PC-3 (cell line): ENCODE data around the gene DAB1. TPM values are rescaled to one million over a fixed set of nuclear protein-coding genes. Genes with fewer than 3 reads are reported as not detected.

ENCODE experiments used
- ATAC-seq: fragments of 200-7000 bp; cut with Tn5 transposase; 2 replicates; pipeline ENCODE4 v1.9.1; 2020; ENCODE audit warnings: mild to moderate bottlenecking, moderate library complexity
- BruUV-seq: library from RNA; stranded (reverse); fragments of 400-500 nt; replicated peaks from 2 replicates; lab custom pipeline; 2021; lab: Mats Ljungman, UMichigan
- CTCF ChIA-PET: fragments of 300-600 bp; sonication (Branson Sonifier 250); formaldehyde crosslinking; loops from one replicate; lab custom pipeline; 2022; ENCODE audit warnings: antibody characterized with exemption; lab: Charles Lee
- POLR2A ChIA-PET: fragments of 300-600 bp; sonication (Branson Sonifier 250); formaldehyde crosslinking; loops from one replicate; lab custom pipeline; 2022; ENCODE audit warnings: antibody characterized with exemption; ENCODE audit not compliant: unreplicated experiment; lab: Charles Lee
- DNase-seq: peaks from one replicate; pipeline ENCODE4 v3.0.0-alpha.2; 2015
- H2AFZ ChIP-seq: fragments of 300-600 bp; sonication (generic); 2 replicates; pipeline ENCODE4 v1.6.0; 2016; ENCODE audit warnings: antibody characterized with exemption, low read length
- H3F3A ChIP-seq: fragments of 300-600 bp; sonication (generic); one replicate; pipeline ENCODE4 v1.6.0; 2017; ENCODE audit warnings: antibody characterized with exemption, low read length, control low read depth, mild to moderate bottlenecking; ENCODE audit not compliant: unreplicated experiment
- H3K27ac ChIP-seq: fragments of 300-600 bp; sonication (generic); 2 replicates; pipeline ENCODE4 v1.5.1; 2016; ENCODE audit warnings: mild to moderate bottlenecking, low read length
- H3K27me3 ChIP-seq: fragments of 300-600 bp; sonication (generic); 2 replicates; pipeline ENCODE4 v1.6.1; 2016; ENCODE audit warnings: low read length, mixed read lengths
- H3K36me3 ChIP-seq: fragments of 300-600 bp; sonication (generic); 2 replicates; pipeline ENCODE4 v1.6.1; 2016; ENCODE audit warnings: low read depth, mixed run types, low read length, mixed read lengths
- H3K4me1 ChIP-seq: fragments of 300-600 bp; sonication (generic); 2 replicates; pipeline ENCODE4 v1.5.1; 2016; ENCODE audit warnings: low read length; ENCODE audit not compliant: insufficient read depth
- H3K4me2 ChIP-seq: fragments of 300-600 bp; sonication (generic); 2 replicates; pipeline ENCODE4 v1.6.0; 2016; ENCODE audit warnings: low read length
- H3K4me3 ChIP-seq: fragments of 300-600 bp; sonication (generic); 2 replicates; pipeline ENCODE4 v1.5.1; 2016; ENCODE audit warnings: mild to moderate bottlenecking, low read length, mixed read lengths
- H3K79me2 ChIP-seq: fragments of 300-600 bp; sonication (generic); 2 replicates; pipeline ENCODE4 v1.6.1; 2017; ENCODE audit warnings: low read length, mixed read lengths
- H3K9ac ChIP-seq: fragments of 300-600 bp; sonication (generic); 2 replicates; pipeline ENCODE4 v1.6.0; 2016; ENCODE audit warnings: mild to moderate bottlenecking, low read length
- H3K9me2 ChIP-seq: fragments of 300-600 bp; sonication (generic); replicated peaks from 2 replicates; pipeline ENCODE4 v1.6.1; 2016; ENCODE audit warnings: mixed run types, low read length, mixed read lengths
- H3K9me3 ChIP-seq: fragments of 300-600 bp; sonication (generic); 2 replicates; pipeline ENCODE4 v1.6.1; 2016; ENCODE audit warnings: low read length, mixed read lengths
- H4K20me1 ChIP-seq: fragments of 300-600 bp; sonication (generic); 2 replicates; pipeline ENCODE4 v1.6.1; 2016; ENCODE audit warnings: low read length, mixed read lengths
- EZH2 ChIP-seq: fragments of 300-600 bp; sonication (generic); IDR thresholded peaks from one replicate; pipeline ENCODE4 v1.6.1; 2017; ENCODE audit warnings: antibody characterized with exemption, mild to moderate bottlenecking, low read length; ENCODE audit not compliant: unreplicated experiment
- EZH2phosphoT487 ChIP-seq: fragments of 300-600 bp; sonication (generic); IDR thresholded peaks from 2 replicates; pipeline ENCODE4 v1.6.1; 2018; ENCODE audit warnings: mild to moderate bottlenecking, antibody characterized with exemption, low read length, borderline replicate concordance
- intact Hi-C: fragments of 100-400 bp; cut with micrococcal nuclease; formaldehyde crosslinking; loops from 2 replicates; pipeline ENCODE4 v1.9.0; 2023
- total RNA-seq: library from RNA; depleted of rRNA; stranded (reverse); fragments of >200 nt; gene quantifications from 2 replicates; pipeline ENCODE4 v1.2.3, GENCODE V29; 2014
- TF ChIP-seq, protein P1 (sequence below): fragments of 300-600 bp; sonication (generic); conservative IDR thresholded peaks from 2 replicates; pipeline ENCODE4 v1.5.1; 2017; ENCODE audit warnings: antibody characterized with exemption, low read depth, mild to moderate bottlenecking, low read length

DAB1 gene
- total RNA-seq, 1 experiment from 2014 or later, result not detected

DNA sequence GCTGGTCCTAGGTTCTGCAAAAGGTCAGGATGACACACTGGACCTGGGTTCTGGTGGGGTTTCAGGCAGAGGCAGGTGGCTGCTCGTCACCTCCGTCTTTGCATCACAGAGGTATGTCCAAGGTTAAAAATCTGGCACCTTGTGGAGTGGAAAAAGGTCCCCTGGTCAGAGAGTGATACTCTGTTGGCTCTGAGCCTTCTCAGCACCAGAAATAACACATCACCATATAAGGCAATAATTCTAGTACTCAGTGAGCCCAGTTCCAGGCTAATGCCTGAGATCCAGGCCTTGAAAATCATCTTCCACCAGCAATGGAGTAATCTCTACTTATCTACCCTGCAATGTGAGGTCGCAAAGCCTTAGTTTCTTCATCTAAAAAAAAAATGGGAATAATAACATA is 330.7 kb downstream of the DAB1 start:
- H3K9ac ChIP-seq, result no peak overlapping the region
- POLR2A ChIA-PET, result no interaction called here
- no peak for TF ChIP-seq EZH2
- TF ChIP-seq, protein P1, sequence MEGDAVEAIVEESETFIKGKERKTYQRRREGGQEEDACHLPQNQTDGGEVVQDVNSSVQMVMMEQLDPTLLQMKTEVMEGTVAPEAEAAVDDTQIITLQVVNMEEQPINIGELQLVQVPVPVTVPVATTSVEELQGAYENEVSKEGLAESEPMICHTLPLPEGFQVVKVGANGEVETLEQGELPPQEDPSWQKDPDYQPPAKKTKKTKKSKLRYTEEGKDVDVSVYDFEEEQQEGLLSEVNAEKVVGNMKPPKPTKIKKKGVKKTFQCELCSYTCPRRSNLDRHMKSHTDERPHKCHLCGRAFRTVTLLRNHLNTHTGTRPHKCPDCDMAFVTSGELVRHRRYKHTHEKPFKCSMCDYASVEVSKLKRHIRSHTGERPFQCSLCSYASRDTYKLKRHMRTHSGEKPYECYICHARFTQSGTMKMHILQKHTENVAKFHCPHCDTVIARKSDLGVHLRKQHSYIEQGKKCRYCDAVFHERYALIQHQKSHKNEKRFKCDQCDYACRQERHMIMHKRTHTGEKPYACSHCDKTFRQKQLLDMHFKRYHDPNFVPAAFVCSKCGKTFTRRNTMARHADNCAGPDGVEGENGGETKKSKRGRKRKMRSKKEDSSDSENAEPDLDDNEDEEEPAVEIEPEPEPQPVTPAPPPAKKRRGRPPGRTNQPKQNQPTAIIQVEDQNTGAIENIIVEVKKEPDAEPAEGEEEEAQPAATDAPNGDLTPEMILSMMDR, result no peak
- TF ChIP-seq EZH2phosphoT487, result no peak
- no peak overlapping the region for H3K27ac ChIP-seq
- H3K27me3 ChIP-seq, result no peaks in the 10 kb centered on the region
- no peaks in the 10 kb centered on the region for H3K36me3 ChIP-seq
- H3F3A ChIP-seq, result no peaks in the 10 kb centered on the region
- H3K9me2 ChIP-seq, result no peaks in the 10 kb centered on the region
- no peak overlapping the region for H2AFZ ChIP-seq
- H3K79me2 ChIP-seq, result no peaks in the 10 kb centered on the region
- H3K4me2 ChIP-seq, result no peak overlapping the region
- H3K4me1 ChIP-seq, result no peaks in the 10 kb centered on the region
- DNase-seq (no peak), ATAC-seq (no peak)
- intact Hi-C loops, result no loop called here
- no peak overlapping the region for H3K4me3 ChIP-seq
- no TSS peak for BruUV-seq
- CTCF ChIA-PET, result no interaction called here
- H4K20me1 ChIP-seq, result no peaks in the 10 kb centered on the region
- H3K9me3 ChIP-seq, result no peaks in the 10 kb centered on the region

DNA sequence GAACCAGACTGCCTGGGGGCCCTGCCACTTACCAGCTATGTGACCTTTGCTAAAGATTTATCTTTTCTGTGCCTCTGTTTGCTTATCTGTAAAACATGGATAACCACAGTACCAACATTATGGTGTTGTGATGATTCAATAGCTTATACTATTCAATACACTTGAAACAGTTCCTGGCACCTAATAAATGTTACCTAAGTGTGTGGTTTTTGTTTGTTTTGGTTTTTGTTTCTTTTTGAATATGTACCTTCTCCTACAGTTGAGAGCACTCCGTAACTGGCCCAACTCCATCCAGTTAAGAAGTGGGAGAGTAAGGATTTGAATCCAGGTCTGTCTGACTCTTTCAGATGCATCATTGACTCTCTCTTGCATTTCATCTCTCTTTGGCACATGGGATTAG is 332.2 kb downstream of the DAB1 start:
- Histone ChIP-seq H3K9me2 (no peaks in the 10 kb centered on the region), H4K20me1 (no peaks in the 10 kb centered on the region), H3K27me3 (no peaks in the 10 kb centered on the region), H3K4me1 (no peaks in the 10 kb centered on the region), H3K79me2 (no peaks in the 10 kb centered on the region), H3K4me2 (no peak overlapping the region), H3K36me3 (no peaks in the 10 kb centered on the region), H2AFZ (no peak overlapping the region), H3K4me3 (no peak overlapping the region), H3K27ac (no peak overlapping the region), H3K9me3 (no peaks in the 10 kb centered on the region), H3K9ac (no peak overlapping the region), H3F3A (no peaks in the 10 kb centered on the region)
- DNase-seq, result no peak
- no peak for ATAC-seq
- intact Hi-C loops, result no loop called here
- ChIA-PET POLR2A (no interaction called here), CTCF (no interaction called here)
- no TSS peak for BruUV-seq
- TF ChIP-seq EZH2phosphoT487 (no peak), EZH2 (no peak)
- TF ChIP-seq, protein P1, result no peak

DNA sequence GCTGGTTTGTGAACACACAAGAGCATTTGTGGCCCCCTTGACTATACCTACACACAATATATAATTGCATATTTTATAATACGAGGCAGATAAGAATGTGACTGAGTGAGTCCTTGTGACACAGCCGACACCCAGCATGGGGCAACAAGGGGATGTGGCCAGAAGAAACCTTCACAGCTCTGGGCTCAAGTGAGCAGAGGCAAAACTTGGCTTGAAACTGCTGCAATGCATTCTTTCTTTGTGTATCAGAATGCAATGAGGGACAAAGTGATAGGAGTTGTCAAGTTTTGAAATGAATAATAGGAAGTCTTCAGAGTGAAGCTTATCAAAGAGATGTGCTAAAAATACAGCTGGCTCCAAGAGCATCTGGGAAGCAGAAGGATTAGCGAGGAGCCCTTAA is 334.0 kb downstream of the DAB1 start:
- BruUV-seq, result no TSS peak
- no peaks in the 10 kb centered on the region for H3K9me3 ChIP-seq

More for the DNA sequence above, 334.0 kb downstream of the DAB1 start:
- Histone ChIP-seq H3K27ac (no peak overlapping the region), H2AFZ (no peak overlapping the region), H4K20me1 (no peaks in the 10 kb centered on the region), H3K9ac (no peak overlapping the region), H3K27me3 (no peaks in the 10 kb centered on the region), H3K4me3 (no peak overlapping the region), H3K4me1 (no peaks in the 10 kb centered on the region), H3K79me2 (no peaks in the 10 kb centered on the region), H3F3A (no peaks in the 10 kb centered on the region), H3K4me2 (no peak overlapping the region), H3K36me3 (no peaks in the 10 kb centered on the region), H3K9me2 (no peaks in the 10 kb centered on the region)
- TF ChIP-seq EZH2 (no peak), EZH2phosphoT487 (no peak)
- TF ChIP-seq, protein P1, result no peak
- DNase-seq (no peak), ATAC-seq (no peak)
- intact Hi-C loops, result no loop called here
- ChIA-PET CTCF (no interaction called here), POLR2A (no interaction called here)
